ENCODE results near the gene HNRNPH3. TPM values are rescaled to one million over a fixed set of nuclear protein-coding genes. Genes with fewer than 3 reads are reported as not detected.
A peak's percentile ranks its signal among the peaks of the same experiment; 100 is the strongest.

HNRNPH3 gene
- total and polyA plus RNA-seq, 8 donors = 29.8 to 206 (median 95.1) TPM

DNA sequence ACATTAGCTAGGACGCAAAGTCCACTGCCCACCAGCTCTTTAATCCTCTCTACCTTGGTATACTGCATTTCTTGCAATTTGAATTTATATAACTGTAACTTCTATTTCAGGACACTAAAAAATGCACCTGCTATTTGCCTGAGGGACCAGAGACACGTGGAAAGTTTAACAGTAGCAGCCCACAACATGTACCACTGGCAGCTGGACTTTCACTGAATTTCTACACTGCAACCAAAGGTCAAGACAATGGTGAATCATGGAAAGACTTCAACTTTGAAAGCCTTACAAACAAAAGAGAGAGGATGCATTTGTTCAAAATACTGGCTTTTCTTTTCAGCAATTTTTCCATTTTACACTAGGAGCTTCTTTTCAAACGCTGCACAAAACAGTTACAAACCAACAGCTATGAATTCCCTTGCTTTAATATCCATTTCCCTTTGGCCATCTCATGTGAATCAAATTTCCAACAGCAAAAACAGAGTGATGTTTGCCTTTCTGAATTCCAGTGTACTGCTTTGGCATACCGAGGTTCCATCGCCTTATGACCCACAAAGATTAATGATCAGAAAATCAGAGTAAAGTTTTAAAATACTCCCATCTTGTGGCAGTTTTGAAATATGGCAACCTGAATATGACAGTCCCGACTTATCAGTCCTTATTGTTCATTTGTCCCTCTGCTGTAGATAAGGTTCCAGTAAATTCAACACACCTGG, 29.9 kb upstream of the HNRNPH3 start:
- H3K4me3 ChIP-seq = no peak overlapping the region
- peaks cover 11 to 39% (median 18%) of the 10 kb centered on the region in 4 donors for H3K4me1 ChIP-seq
- H3K27ac ChIP-seq = peak overlapping the region in 2 of 5 donors; percentile 22 to 30
- peak in 1 of 2 donors; percentile 78 for DNase-seq
- intact Hi-C loops (cut with DNase I; ENCODE audit: low total_unique reads) = no loop called here
- no peaks in the 10 kb centered on the region for H3K36me3 ChIP-seq
- 33 to 40% (median 38%) methylated on average over 6 of the region's 6 CpGs for WGBS, 5 donors
- TF ChIP-seq POLR2AphosphoS5 (IDR thresholded peaks at IDR 0.05) = peak in 1 of 3 donors; percentile 64
- TF ChIP-seq EP300 (IDR thresholded peaks at IDR 0.05) = no peak
- TF ChIP-seq, protein P1, sequence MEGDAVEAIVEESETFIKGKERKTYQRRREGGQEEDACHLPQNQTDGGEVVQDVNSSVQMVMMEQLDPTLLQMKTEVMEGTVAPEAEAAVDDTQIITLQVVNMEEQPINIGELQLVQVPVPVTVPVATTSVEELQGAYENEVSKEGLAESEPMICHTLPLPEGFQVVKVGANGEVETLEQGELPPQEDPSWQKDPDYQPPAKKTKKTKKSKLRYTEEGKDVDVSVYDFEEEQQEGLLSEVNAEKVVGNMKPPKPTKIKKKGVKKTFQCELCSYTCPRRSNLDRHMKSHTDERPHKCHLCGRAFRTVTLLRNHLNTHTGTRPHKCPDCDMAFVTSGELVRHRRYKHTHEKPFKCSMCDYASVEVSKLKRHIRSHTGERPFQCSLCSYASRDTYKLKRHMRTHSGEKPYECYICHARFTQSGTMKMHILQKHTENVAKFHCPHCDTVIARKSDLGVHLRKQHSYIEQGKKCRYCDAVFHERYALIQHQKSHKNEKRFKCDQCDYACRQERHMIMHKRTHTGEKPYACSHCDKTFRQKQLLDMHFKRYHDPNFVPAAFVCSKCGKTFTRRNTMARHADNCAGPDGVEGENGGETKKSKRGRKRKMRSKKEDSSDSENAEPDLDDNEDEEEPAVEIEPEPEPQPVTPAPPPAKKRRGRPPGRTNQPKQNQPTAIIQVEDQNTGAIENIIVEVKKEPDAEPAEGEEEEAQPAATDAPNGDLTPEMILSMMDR (IDR thresholded peaks at IDR 0.05) = peak in 5 of 7 experiments; percentile 21 to 70 (median 56)
- TF ChIP-seq POLR2A (IDR thresholded peaks at IDR 0.05) = no peak
- H3K27me3 ChIP-seq = no peaks in the 10 kb centered on the region
- no peaks in the 10 kb centered on the region for H3K9me3 ChIP-seq

DNA sequence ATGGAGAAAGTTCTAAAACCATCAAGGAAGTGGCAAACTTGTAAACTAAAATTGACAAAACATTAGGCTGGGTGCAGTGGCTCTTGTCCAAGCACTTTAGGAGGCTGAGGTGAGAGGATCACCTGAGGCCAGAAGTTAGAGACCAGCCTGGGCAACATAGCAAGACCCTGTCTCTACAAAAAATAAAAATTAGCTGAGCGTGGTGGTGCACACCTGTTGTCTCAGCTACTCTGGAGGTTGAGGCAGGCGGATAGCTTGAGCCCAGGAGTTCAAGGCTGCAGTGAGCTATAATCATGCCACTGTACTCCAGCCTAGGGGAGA, 29.4 kb upstream of the HNRNPH3 start:
- Histone ChIP-seq H3K27me3 (no peaks in the 10 kb centered on the region), H3K9me3 (no peaks in the 10 kb centered on the region), H3K4me1 (peaks cover 7 to 43% (median 18%) of the 10 kb centered on the region in 4 donors), H3K27ac (peak overlapping the region in 2 of 5 donors; percentile 30 to 54), H3K36me3 (no peaks in the 10 kb centered on the region), H3K4me3 (no peak overlapping the region)
- DNase-seq = no peak
- intact Hi-C loops (cut with DNase I; ENCODE audit: low total_unique reads) = no loop called here
- 41 to 76% (median 73%) methylated on average over 2 of the region's 2 CpGs for WGBS, 5 donors
- no peak for TF ChIP-seq EP300 (IDR thresholded peaks at IDR 0.05)
- TF ChIP-seq, protein P1 (IDR thresholded peaks at IDR 0.05) = no peak
- TF ChIP-seq POLR2A (IDR thresholded peaks at IDR 0.05) = no peak
- TF ChIP-seq POLR2AphosphoS5 (IDR thresholded peaks at IDR 0.05) = no peak

DNA sequence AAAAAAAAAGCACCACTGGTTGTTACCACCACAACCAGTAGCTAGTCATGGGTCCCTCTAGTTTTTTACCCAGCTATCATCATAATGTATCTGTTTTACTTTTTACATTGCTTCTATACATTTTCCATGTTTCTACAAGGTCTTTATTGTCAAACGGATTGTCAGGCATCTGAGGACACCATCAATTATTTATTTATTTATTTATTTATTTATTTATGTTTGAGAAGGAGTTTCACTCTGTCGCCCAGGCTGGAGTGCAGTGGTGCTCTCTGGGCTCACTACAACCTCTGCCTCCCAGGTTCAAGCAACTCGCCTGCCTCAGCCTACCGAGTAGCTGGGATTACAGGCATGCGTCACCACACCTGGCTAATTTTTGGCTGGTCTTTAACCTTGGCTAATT, 29.0 kb upstream of the HNRNPH3 start:
- DNase-seq = no peak
- H3K9me3 ChIP-seq = no peaks in the 10 kb centered on the region
- H3K36me3 ChIP-seq = no peaks in the 10 kb centered on the region
- WGBS, 5 donors = 61 to 77% (median 72%) methylated on average over 5 of the region's 5 CpGs
- H3K4me1 ChIP-seq = peaks cover 7 to 43% (median 18%) of the 10 kb centered on the region in 4 donors
- intact Hi-C loops (cut with DNase I; ENCODE audit: low total_unique reads) = no loop called here
- H3K4me3 ChIP-seq = no peak overlapping the region
- no peaks in the 10 kb centered on the region for H3K27me3 ChIP-seq
- TF ChIP-seq EP300 (IDR thresholded peaks at IDR 0.05) = no peak
- no peak for TF ChIP-seq POLR2AphosphoS5 (IDR thresholded peaks at IDR 0.05)
- TF ChIP-seq, protein P1 (IDR thresholded peaks at IDR 0.05) = no peak
- TF ChIP-seq POLR2A (IDR thresholded peaks at IDR 0.05) = no peak
- peak overlapping the region in 1 of 5 donors; percentile 30 for H3K27ac ChIP-seq

DNA sequence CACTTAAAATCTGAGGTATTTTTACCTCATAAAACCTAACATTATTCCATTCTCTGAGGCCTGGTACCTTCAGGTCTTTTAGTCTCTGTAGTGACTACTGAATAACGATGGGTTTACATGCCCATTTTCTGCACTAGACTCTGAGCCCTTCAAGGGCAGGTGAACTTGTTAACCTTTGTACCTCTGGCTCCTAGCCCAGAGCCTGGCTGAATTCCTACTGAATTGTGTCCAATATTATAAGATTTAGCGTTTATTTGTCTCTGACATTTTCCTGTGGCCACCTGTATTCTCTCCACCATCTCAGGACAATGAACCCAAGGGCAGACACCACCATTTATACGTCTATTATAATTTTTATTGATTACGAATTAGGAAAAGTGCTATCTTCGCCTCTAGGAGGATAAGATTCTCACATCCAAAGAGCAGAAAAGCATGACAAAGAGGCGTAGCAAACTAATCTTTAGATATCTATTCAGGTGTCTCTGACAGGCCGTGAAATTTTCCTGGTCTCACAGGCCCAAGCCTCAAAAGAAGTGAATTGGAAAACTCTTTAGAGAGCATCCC, 27.9 kb upstream of the HNRNPH3 start:
- Histone ChIP-seq H3K36me3 (no peaks in the 10 kb centered on the region), H3K4me3 (no peak overlapping the region), H3K4me1 (peaks cover 7 to 43% (median 18%) of the 10 kb centered on the region in 4 donors), H3K27me3 (no peaks in the 10 kb centered on the region), H3K9me3 (no peaks in the 10 kb centered on the region), H3K27ac (peak overlapping the region in 3 of 5 donors; percentile 5 to 30 (median 10))
- 39 to 51% (median 49%) methylated on average over 7 of the region's 7 CpGs for WGBS, 5 donors
- DNase-seq = peak in 1 of 2 donors; percentile 46
- intact Hi-C loops (cut with DNase I; ENCODE audit: low total_unique reads) = no loop called here
- TF ChIP-seq POLR2AphosphoS5 (IDR thresholded peaks at IDR 0.05) (no peak), EP300 (IDR thresholded peaks at IDR 0.05) (no peak), POLR2A (IDR thresholded peaks at IDR 0.05) (no peak)
- TF ChIP-seq, protein P1 (IDR thresholded peaks at IDR 0.05) = no peak
